ENCODE results near the gene OR1J1.

The OR1J1 gene
- total RNA-seq, result 0 reads per million in 4 experiments

DNA sequence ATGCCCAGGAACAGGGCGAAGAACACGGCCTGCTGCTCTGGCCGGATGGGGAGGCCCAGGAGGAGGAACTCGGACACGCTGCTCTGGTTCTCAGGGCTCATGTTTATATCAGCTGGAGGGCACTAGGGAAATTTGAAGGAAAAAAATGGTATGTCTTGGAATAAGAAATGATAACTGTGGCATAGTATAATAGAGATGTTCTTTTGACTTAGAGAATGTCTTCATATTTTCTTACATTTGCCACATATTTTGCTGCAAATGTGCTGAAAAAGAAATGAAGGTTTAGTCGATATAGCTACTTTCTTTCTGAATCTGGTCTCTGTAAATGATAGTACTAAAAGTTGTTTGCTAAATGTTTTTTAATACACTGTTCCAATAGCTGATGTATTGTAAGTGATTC, at the start of gene OR1J1:
OR1J1 (minus strand) TSS at position 101 of the 400 bp plus-strand sequence; CDS start at position 101, 0 bp downstream.
- DNase-seq, result no peak

DNA sequence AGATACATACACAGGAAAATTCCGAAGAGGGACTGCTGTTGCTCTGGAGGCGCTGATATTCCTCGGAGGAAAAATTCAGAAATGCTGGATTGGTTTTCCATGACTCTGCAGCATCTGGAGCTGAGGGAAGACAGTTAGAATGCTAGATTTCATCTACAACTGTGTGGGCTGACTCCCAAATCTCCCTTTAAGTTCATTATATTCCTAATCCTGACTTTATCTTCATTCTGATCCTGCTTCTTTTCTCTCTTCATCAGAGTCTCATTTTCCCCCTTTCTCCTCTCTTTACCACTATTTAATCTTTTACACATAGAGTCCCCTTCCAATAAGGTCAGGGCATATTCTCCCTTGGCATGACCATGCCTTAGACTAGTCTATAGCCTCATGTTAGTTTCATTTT, 49.5 kb upstream of the OR1J1 start, which contains the start of gene OR1N1:
OR1N1 (minus strand) TSS at position 101 of the 400 bp plus-strand sequence; CDS start at position 101, 0 bp downstream.
- DNase-seq, result no peak

DNA sequence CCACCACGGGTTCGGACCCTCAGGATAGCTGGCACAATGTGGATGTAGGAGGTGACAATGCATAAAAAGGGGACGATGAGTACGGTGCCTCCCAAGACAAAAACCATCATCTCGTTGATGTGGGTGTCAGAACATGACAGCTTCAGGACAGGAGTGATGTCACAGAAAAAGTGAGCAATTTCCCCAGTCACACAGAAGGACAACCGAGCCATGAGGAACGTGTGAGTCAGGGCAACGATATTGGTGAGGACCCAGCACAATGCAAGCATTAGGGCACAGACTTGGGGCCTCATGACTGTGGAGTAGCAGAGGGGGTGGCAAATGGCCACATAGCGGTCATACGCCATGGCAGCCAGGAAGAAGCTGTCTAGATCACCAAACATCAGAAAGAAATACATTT, 48.9 kb upstream of the OR1J1 start:
- DNase-seq, result no peak

GRCh38 chr9:122519376-122519775, 41.6 kb upstream of the OR1J1 start:
- no peak for DNase-seq

GRCh38 chr9:122518841-122519240, 41.1 kb upstream of the OR1J1 start, which contains the start of gene OR1J4:
Gene OR1J4, plus strand, starts transcription at chr9:122519141. Its CDS starts 0 bp downstream, at chr9:122519141.
- no peak for DNase-seq

DNA sequence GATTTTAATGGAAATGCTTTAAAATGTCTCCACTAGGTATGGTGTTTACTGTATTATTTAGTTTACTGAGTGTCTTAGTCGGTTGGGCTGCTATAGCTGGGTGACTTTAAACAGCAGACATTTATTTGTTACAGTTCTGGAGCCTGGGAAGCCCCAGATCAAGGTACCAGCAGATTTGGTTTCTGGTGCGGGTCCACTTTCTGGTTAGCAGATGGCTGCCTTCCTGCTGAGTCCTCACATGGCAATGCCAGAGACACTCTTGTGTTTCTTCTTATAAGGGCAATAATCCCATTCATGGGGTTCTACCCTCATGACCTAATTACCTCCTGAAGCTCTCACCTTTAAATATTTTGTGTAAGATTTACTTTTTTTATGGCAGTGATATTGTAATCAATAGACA, 40.5 kb upstream of the OR1J1 start:
- DNase-seq, result no peak

- no peak for DNase-seq
Measured at GRCh38 chr9:122510502-122510901, 32.8 kb upstream of the OR1J1 start, which contains the start of gene OR1J2. Gene OR1J2, plus strand, starts transcription at chr9:122510802. Its CDS starts 0 bp downstream, at chr9:122510802.

- no peak for DNase-seq
Measured at GRCh38 chr9:122506964-122507363, 29.2 kb upstream of the OR1J1 start.

DNA sequence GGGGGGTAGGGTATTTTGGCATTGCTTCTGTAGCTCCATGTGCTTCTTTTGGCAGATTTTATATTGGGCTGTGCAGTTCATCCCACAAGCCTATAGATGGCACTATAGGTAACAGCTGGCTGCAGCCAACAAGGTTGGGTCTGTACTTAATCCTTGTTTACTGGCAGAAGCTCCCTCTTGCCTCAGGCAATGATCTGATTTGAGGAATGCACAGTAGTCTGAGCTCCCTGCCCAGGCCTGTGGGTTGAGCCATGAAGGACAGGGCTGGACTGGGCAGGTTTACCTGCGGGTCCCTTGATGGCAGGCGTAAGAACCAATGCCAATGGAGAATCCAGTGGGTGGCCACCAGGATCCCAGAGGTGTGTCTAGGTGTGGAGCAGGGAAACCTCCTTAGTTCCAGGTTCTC, 21.2 kb upstream of the OR1J1 start:
- DNase-seq, result no peak

DNA sequence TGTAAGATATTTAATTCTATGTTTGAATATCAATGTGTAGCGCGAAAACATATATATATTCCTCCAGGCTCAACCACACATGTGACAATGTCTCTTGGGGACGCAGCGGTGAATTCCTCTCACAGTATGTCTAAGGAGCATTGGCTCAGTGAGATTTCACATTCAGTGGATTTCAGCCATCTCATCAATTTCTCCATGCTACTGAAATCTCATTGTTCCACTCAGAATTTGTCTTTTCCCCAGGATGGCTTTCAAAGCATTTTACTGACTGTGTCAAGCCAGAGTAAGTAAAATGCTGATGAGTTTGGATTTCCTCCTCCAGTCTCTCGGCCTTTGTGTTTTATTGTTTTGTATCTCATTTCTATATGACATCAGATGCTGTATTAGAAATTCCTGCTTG, 1.3 kb upstream of the OR1J1 start:
- DNase-seq, result no peak

- DNase-seq, result no peak
Measured at GRCh38 chr9:122477346-122477745, 380 bp downstream of the OR1J1 start.

DNA sequence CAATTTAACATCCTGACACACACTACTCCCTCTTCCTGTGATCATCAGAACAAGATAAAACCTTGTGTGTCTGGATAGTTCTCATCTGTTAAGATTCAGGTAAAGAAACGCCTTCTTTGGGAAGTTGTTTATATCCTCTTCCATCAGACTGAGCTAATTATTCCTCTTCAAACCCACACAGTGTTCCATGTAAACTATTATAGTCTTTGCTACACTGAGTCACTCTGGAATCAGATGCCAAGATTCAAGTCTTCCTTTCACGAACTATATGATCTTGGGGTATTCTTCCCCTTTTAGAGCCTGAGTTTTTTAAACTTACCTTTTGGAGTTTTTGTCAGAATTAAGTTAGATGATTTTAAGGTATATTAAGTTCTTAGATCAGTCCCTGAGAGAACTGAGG, 2.0 kb downstream of the OR1J1 start:
- no peak for DNase-seq

DNA sequence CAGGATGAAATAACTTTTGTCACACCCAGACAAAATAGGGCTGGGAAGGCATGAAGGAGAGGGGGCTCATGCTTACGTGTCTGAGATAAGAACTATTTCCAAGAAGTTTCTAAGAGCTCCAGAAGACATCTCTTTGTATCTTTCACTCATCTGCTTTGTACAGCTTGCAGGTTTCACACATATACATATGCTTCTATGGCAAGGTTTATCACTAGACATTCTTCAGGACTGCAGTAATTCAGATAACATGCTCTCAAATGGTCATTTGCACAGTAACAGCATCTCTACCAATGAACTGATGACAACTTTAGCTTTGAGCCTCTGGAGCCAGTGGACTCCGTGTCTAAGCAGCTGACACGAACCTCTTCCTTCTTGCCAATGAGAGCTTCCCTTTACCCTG, 3.2 kb downstream of the OR1J1 start:
- no peak for DNase-seq

DNA sequence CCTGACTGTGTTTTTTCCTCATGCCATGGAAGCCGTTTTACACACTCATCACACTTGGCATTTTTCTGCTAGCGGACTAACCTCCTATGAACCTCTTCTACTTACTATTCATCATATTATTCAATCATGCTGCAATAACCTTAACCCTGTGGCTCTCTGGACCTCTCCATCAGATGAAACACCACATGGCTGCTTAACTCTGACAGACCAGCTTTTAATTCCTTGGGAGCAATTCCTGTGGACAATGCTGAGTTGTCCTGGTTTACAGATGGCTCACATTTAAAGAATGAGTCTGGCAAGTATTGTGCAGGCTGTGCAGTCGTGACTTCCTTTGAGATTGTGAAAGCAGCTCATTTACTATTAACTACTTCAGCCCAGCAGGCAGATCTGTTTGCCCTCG, 9.0 kb downstream of the OR1J1 start:
- no peak for DNase-seq

DNA sequence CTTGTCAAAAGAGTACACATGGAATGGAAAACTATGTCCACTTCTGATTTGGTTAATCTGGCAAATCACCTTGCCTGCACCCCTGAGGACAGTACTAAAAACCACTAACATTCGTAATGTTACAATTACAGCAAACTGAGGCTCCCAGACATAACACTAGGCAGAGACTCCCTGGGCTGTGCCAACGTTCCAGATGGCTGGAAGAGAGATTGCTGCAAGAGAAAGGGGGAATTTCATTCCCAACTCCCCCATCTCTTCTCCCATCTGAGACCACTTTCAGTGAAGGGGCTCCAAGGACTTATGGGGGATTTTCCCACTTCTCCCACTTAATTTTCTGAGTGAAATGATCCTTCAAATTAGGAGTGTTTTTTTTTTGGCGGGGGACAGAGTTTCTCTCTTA, 11.3 kb downstream of the OR1J1 start:
- no peak for DNase-seq

- peak; percentile 43 for DNase-seq
Measured at GRCh38 chr9:122464633-122465567, 12.8 kb downstream of the OR1J1 start.

DNA sequence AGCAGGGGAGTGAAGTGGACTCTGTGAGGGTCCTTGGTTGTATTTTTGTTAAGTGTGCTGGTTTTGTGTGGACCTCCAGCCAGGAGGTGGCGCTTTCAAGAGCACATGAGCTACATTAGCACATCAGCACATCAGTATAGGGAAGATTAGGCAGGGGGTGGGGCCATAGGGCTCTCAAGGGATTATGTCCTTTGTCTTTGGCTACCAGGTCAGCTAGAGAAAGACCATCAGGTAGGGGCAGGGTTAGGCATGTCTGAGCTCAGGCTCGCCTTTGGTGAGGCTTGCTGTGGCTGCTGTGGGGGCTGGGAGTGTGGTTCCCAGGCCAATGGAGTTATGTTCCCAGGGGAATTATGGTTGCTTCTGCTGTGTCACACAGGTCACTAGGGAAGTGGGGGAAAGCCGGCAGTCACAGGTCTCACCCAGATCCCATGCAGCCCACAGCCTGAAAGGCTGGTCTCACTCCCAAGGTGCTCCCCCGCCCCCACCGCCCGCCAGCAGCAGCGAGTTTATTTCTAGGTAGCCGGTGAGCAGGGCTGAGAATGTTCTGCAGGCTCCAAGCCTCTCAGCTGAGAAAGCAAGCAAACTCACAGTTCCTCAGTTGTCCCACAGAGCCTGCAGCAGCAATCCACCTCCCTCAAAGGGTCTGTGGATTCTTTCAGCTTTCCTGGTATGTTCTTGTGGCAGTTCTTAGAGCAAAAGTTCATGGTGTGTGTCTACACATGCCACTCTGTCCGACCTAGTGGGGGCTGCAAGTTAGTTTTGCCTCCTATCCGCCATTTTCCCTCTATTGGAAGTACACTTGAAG, 13.7 kb downstream of the OR1J1 start:
- DNase-seq, result no peak

- no peak for DNase-seq
Measured at GRCh38 chr9:122457787-122458186, 19.9 kb downstream of the OR1J1 start.

GRCh38 chr9:122456123-122456522, 21.6 kb downstream of the OR1J1 start:
- DNase-seq, result no peak

DNA sequence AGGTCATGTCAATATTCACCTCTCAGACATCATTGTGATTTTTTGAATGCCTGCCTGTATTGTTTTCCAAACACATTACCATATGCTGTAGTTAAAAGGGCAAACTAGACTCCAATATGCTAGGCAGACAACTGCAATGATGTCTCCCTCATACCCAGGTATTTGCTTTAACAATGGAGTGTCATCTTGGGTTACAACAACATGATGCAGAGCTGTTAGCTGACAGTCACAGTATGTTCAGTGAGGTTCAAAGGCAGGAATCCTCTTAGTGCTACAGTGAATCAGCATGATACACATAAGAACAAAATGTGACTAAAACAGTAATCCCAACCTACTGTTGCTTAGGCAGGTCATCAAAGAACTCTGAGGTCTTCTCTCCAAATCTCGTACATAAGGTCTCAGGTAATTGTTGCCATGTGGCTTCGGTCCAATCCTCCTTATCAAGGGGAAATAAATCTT, 24.0 kb downstream of the OR1J1 start:
- no peak for DNase-seq

GRCh38 chr9:122446819-122447484, 30.8 kb downstream of the OR1J1 start:
- DNase-seq, result no peak

- no peak for DNase-seq
Measured at GRCh38 chr9:122445155-122445749, 32.5 kb downstream of the OR1J1 start.
